Measurements from ENCODE around the gene INSC.

- TF ChIP-seq CTCF (conservative IDR thresholded peaks at IDR 0.05) (no peak), ZFX (IDR thresholded peaks at IDR 0.05) (no peak)
These were observed 62.0 kb downstream of the INSC start for GRCh38 chr11:15176646-15177163.
